SK-N-SH treated with all-trans-retinoic acid at 6 μM for 48 hours (cell line): ENCODE results near the gene CFAP300.
A peak's percentile ranks its signal among the peaks of the same experiment; 100 is the strongest.

Experiments
- ATAC-seq: fragments of 200-7000 bp; cut with Tn5 transposase; 3 replicates; pipeline ENCODE4 v1.9.1; 2020; ENCODE audit warnings: mild to moderate bottlenecking, moderate library complexity
- ARNTL ChIP-seq: fragments of 450-650 bp; formaldehyde crosslinking; IDR thresholded peaks from 2 replicates; pipeline ENCODE4 v1.5.0; 2020; ENCODE audit warnings: low read depth, mild to moderate bottlenecking, moderate library complexity, borderline replicate concordance
- CREB5 ChIP-seq: fragments of 250-450 bp; sonication (Bioruptor Pico); IDR thresholded peaks from 2 replicates; pipeline ENCODE4 v1.5.1; 2020; ENCODE audit warnings: low read depth, mild to moderate bottlenecking, moderate library complexity
- CSDC2 ChIP-seq: fragments of 250-450 bp; sonication (Bioruptor Pico); IDR thresholded peaks from 2 replicates; pipeline ENCODE4 v1.5.0; 2020; ENCODE audit warnings: mild to moderate bottlenecking, moderate library complexity
- CSRNP3 ChIP-seq: fragments of 250-450 bp; sonication (Bioruptor Pico); IDR thresholded peaks from 2 replicates; pipeline ENCODE4 v1.5.1; 2021; ENCODE audit warnings: mild to moderate bottlenecking, moderate library complexity
- ESRRG ChIP-seq: fragments of 250-450 bp; sonication (Bioruptor Pico); IDR thresholded peaks from 2 replicates; pipeline ENCODE4 v1.6.1; 2021; ENCODE audit warnings: mild to moderate bottlenecking
- PATZ1 ChIP-seq: fragments of 250-450 bp; sonication (Bioruptor Pico); IDR thresholded peaks from 2 replicates; pipeline ENCODE4 v1.8.0; 2020; ENCODE audit warnings: mild to moderate bottlenecking, moderate library complexity, borderline replicate concordance
- POU6F1 ChIP-seq: fragments of 250-450 bp; sonication (Bioruptor Pico); IDR thresholded peaks from 2 replicates; pipeline ENCODE4 v1.8.0; 2021; ENCODE audit warnings: low read depth, mild to moderate bottlenecking, moderate library complexity, borderline replicate concordance
- PPARA ChIP-seq: fragments of 250-450 bp; sonication (Bioruptor Pico); IDR thresholded peaks from 2 replicates; pipeline ENCODE4 v1.5.0; 2020; ENCODE audit warnings: mild to moderate bottlenecking, borderline replicate concordance
- RARB ChIP-seq: fragments of 250-450 bp; sonication (Bioruptor Pico); IDR thresholded peaks from 2 replicates; pipeline ENCODE4 v1.8.0; 2021; ENCODE audit warnings: mild to moderate bottlenecking, moderate library complexity
- SNAI2 ChIP-seq: fragments of 250-450 bp; sonication (Bioruptor Pico); IDR thresholded peaks from 2 replicates; pipeline ENCODE4 v1.5.0; 2020; ENCODE audit warnings: mild to moderate bottlenecking, moderate library complexity
- TCF4 ChIP-seq: fragments of 250-450 bp; sonication (Bioruptor Pico); IDR thresholded peaks from 2 replicates; pipeline ENCODE4 v1.8.0; 2021; ENCODE audit warnings: mild to moderate bottlenecking, moderate library complexity, borderline replicate concordance
- TOX ChIP-seq: fragments of 250-450 bp; sonication (Bioruptor Pico); IDR thresholded peaks from 2 replicates; pipeline ENCODE4 v1.8.0; 2021; ENCODE audit warnings: mild to moderate bottlenecking, moderate library complexity, borderline replicate concordance
- TSHZ2 ChIP-seq: fragments of 250-450 bp; sonication (Bioruptor Pico); IDR thresholded peaks from 2 replicates; pipeline ENCODE4 v1.5.0; 2020; ENCODE audit warnings: mild to moderate bottlenecking, moderate library complexity
- ZC3H10 ChIP-seq: fragments of 250-450 bp; sonication (Bioruptor Pico); IDR thresholded peaks from 2 replicates; pipeline ENCODE4 v1.5.1; 2021; ENCODE audit warnings: mild to moderate bottlenecking, moderate library complexity
- ZFP3 ChIP-seq: fragments of 250-450 bp; sonication (Bioruptor Pico); IDR thresholded peaks from 2 replicates; pipeline ENCODE4 v1.5.0; 2020; ENCODE audit warnings: mild to moderate bottlenecking, moderate library complexity
- ZFP30 ChIP-seq: fragments of 450-650 bp; formaldehyde crosslinking; IDR thresholded peaks from 2 replicates; pipeline ENCODE4 v1.5.0; 2022; ENCODE audit warnings: mild to moderate bottlenecking, moderate library complexity
- ZNF565 ChIP-seq: fragments of 450-650 bp; formaldehyde crosslinking; conservative IDR thresholded peaks from 2 replicates; pipeline ENCODE4 v1.5.0; 2020; ENCODE audit warnings: low read depth, mild to moderate bottlenecking, moderate library complexity
- ZNF70 ChIP-seq: fragments of 450-650 bp; formaldehyde crosslinking; IDR thresholded peaks from 2 replicates; pipeline ENCODE4 v1.5.0; 2020; ENCODE audit warnings: mild to moderate bottlenecking, moderate library complexity
- ZNF8 ChIP-seq: fragments of 450-650 bp; formaldehyde crosslinking; IDR thresholded peaks from 2 replicates; pipeline ENCODE4 v1.5.0; 2020; ENCODE audit warnings: mild to moderate bottlenecking, moderate library complexity

The CFAP300 gene

GRCh38 chr11:102109896-102110760 is 62.9 kb downstream of the CFAP300 start, which contains the start of gene YAP1:
TSS of gene YAP1 (plus strand) at chr11:102110447. CDS start at chr11:102110849, 402 bp downstream.
- TF ChIP-seq ZC3H10 (CRISPR knock-in tag): 0 out of 2 replicates have a peak, but pooled peaks have one; percentile 14
- TF ChIP-seq PPARA (CRISPR knock-in tag): no peak
- ATAC-seq: peak; percentile 81

- no peak for ATAC-seq
- TF ChIP-seq TCF4 (CRISPR knock-in tag): no peak
- no peak for TF ChIP-seq CREB5 (CRISPR knock-in tag)
- TF ChIP-seq, all 23 proteins: peak for 0
Measured at GRCh38 chr11:102110761-102111010, 63.4 kb downstream of the CFAP300 start.

- peak; percentile 56 for ATAC-seq
- no peak for TF ChIP-seq RARB
- TF ChIP-seq POU6F1: no peak
Measured at GRCh38 chr11:102111011-102111786, 64.0 kb downstream of the CFAP300 start.

GRCh38 chr11:102111787-102112508 is 64.7 kb downstream of the CFAP300 start:
- peak; percentile 59 for ATAC-seq
- TF ChIP-seq ZNF565 (CRISPR knock-in tag) (no peak), RARB (no peak), ZFP30 (no peak), ZFP3 (no peak), TOX (CRISPR knock-in tag) (no peak), TSHZ2 (CRISPR knock-in tag) (no peak), ZC3H10 (CRISPR knock-in tag) (no peak), SNAI2 (CRISPR knock-in tag) (no peak), CSRNP3 (no peak), ESRRG (CRISPR knock-in tag) (no peak), TCF4 (CRISPR knock-in tag) (no peak), ARNTL (CRISPR knock-in tag) (no peak), PPARA (CRISPR knock-in tag) (no peak), ZNF8 (CRISPR knock-in tag) (no peak), ZNF70 (CRISPR knock-in tag) (no peak)

GRCh38 chr11:102112509-102112821 is 65.2 kb downstream of the CFAP300 start:
- no peak for ATAC-seq
- TF ChIP-seq CSRNP3 (no peak), PATZ1 (CRISPR knock-in tag) (no peak), CSDC2 (CRISPR knock-in tag) (no peak), ZC3H10 (CRISPR knock-in tag) (no peak), TOX (CRISPR knock-in tag) (no peak)
